Measurements from ENCODE around the gene NHLRC1.

NHLRC1 gene

GRCh38 chr6:18088419-18089296 lies 33.8 kb downstream of the NHLRC1 start:
- TF ChIP-seq, protein P1, sequence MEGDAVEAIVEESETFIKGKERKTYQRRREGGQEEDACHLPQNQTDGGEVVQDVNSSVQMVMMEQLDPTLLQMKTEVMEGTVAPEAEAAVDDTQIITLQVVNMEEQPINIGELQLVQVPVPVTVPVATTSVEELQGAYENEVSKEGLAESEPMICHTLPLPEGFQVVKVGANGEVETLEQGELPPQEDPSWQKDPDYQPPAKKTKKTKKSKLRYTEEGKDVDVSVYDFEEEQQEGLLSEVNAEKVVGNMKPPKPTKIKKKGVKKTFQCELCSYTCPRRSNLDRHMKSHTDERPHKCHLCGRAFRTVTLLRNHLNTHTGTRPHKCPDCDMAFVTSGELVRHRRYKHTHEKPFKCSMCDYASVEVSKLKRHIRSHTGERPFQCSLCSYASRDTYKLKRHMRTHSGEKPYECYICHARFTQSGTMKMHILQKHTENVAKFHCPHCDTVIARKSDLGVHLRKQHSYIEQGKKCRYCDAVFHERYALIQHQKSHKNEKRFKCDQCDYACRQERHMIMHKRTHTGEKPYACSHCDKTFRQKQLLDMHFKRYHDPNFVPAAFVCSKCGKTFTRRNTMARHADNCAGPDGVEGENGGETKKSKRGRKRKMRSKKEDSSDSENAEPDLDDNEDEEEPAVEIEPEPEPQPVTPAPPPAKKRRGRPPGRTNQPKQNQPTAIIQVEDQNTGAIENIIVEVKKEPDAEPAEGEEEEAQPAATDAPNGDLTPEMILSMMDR (conservative IDR thresholded peaks at IDR 0.05; ENCODE audit: low read depth, low read length), result no peak
- no peak for DNase-seq (ENCODE audit: low read depth)
- H3K4me3 ChIP-seq (ENCODE audit: low read depth, low read length), result no peak overlapping the region

GRCh38 chr6:18087396-18088165 lies 34.9 kb downstream of the NHLRC1 start:
- TF ChIP-seq, protein P1 (conservative IDR thresholded peaks at IDR 0.05; ENCODE audit: low read depth, low read length), result no peak
- no peak for DNase-seq (ENCODE audit: low read depth)
- no peak overlapping the region for H3K4me3 ChIP-seq (ENCODE audit: low read depth, low read length)

DNA sequence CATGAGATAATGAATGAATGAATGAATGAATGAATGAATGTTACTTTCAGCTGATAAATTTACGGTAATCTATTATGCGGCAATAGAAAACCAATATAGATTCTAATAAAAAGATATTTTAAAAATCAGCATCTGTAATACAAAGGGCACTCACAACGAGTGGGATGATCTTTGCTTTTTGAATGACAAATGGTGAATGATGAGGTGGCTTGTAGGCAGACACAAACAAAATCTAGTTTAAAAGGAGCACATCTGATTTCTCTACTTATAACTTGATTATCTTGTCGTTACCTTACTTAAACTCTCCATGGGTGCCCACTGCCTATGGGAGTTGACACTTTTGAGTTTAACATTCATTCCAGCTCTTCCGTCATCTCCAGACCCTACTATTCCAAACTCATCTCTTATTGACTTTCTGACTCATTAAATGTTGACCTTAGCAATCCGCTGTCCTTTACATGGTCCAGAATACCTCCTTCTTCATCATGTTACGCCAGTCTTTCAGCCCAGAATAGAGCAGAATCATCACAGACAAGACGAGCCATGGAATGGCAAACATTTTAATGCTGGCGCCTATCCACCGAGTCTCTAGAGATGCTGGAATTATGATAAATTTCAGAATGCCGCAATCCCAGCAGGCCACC lies 41.3 kb downstream of the NHLRC1 start:
- H3K4me3 ChIP-seq (ENCODE audit: low read depth, low read length), result no peak overlapping the region
- TF ChIP-seq, protein P1 (conservative IDR thresholded peaks at IDR 0.05; ENCODE audit: low read depth, low read length), result no peak
- DNase-seq (ENCODE audit: low read depth), result peak; percentile 7

GRCh38 chr6:18080544-18080943 lies 41.9 kb downstream of the NHLRC1 start:
- no peak overlapping the region for H3K4me3 ChIP-seq (ENCODE audit: low read depth, low read length)
- DNase-seq (ENCODE audit: low read depth), result no peak
- TF ChIP-seq, protein P1 (conservative IDR thresholded peaks at IDR 0.05; ENCODE audit: low read depth, low read length), result no peak

- TF ChIP-seq, protein P1 (conservative IDR thresholded peaks at IDR 0.05; ENCODE audit: low read depth, low read length), result no peak
- DNase-seq (ENCODE audit: low read depth), result no peak
- H3K4me3 ChIP-seq (ENCODE audit: low read depth, low read length), result no peak overlapping the region
Observed at GRCh38 chr6:18078866-18079265, 43.6 kb downstream of the NHLRC1 start.

- no peak for DNase-seq (ENCODE audit: low read depth)
- no peak overlapping the region for H3K4me3 ChIP-seq (ENCODE audit: low read depth, low read length)
- TF ChIP-seq, protein P1 (conservative IDR thresholded peaks at IDR 0.05; ENCODE audit: low read depth, low read length), result no peak
Observed at GRCh38 chr6:18076231-18076630, 46.2 kb downstream of the NHLRC1 start.
